NCI-H460 (cell line): ENCODE measurements around the gene DIPK1B. TPM values are rescaled to one million over a fixed set of nuclear protein-coding genes. Genes with fewer than 3 reads are reported as not detected.
"Not testable (repeated sequence)": the region's sequence is repeated elsewhere in the genome, so short reads cannot be mapped to it uniquely, and the experiment has no call there.

Source experiments
- DNase-seq: peaks from one replicate; pipeline ENCODE4 v3.0.0-alpha.2; 2016; ENCODE audit warnings: low read depth; ENCODE audit errors: extremely low read depth
- total RNA-seq: library from RNA; depleted of rRNA; stranded (reverse); fragments of >200 nt; shearing (Covaris generic); gene quantifications from 2 replicates; pipeline ENCODE4 v1.2.3, GENCODE V29; 2014

DIPK1B gene
- total RNA-seq, 1 experiment from 2014 or later: 14.4 TPM

GRCh38 chr9:136748201-136748600 lies 35.8 kb downstream of the DIPK1B start, which contains the start of gene LCN6:
TSS of gene LCN6 (minus strand) at chr9:136748525. CDS start at chr9:136748483, 42 bp downstream.
- DNase-seq: no peak

- no peak for DNase-seq
These were observed 36.6 kb downstream of the DIPK1B start for GRCh38 chr9:136748666-136749611.

- DNase-seq: no peak
These were observed 38.2 kb downstream of the DIPK1B start for GRCh38 chr9:136750526-136750925.

GRCh38 chr9:136751244-136751643 lies 38.9 kb downstream of the DIPK1B start:
- no peak for DNase-seq

- no peak for DNase-seq
These were observed 39.4 kb downstream of the DIPK1B start for GRCh38 chr9:136751814-136752213.

- no peak for DNase-seq
These were observed 41.1 kb downstream of the DIPK1B start for GRCh38 chr9:136753371-136754058.

GRCh38 chr9:136754059-136754572 lies 41.7 kb downstream of the DIPK1B start:
- no peak for DNase-seq

- no peak for DNase-seq
These were observed 42.4 kb downstream of the DIPK1B start for GRCh38 chr9:136754626-136755301.

GRCh38 chr9:136755302-136756133 lies 43.1 kb downstream of the DIPK1B start:
- not testable (repeated sequence) for DNase-seq

- no peak for DNase-seq
These were observed 43.7 kb downstream of the DIPK1B start for GRCh38 chr9:136756134-136756438.

GRCh38 chr9:136756836-136757235 lies 44.5 kb downstream of the DIPK1B start:
- no peak for DNase-seq

GRCh38 chr9:136757328-136757727 lies 45.0 kb downstream of the DIPK1B start:
- no peak for DNase-seq

- DNase-seq: no peak
These were observed 45.4 kb downstream of the DIPK1B start for GRCh38 chr9:136757751-136758140.

- no peak for DNase-seq
These were observed 46.6 kb downstream of the DIPK1B start for GRCh38 chr9:136759001-136759400.

- no peak for DNase-seq
These were observed 47.3 kb downstream of the DIPK1B start for GRCh38 chr9:136759436-136760325.

GRCh38 chr9:136760424-136760823 lies 48.1 kb downstream of the DIPK1B start:
- DNase-seq: no peak

- DNase-seq: peak; percentile 59
These were observed 48.6 kb downstream of the DIPK1B start for GRCh38 chr9:136760834-136761544.

GRCh38 chr9:136761545-136761981 lies 49.2 kb downstream of the DIPK1B start:
- no peak for DNase-seq
